K562 (cell line): Measurements from ENCODE around the gene PPP1R13B. TPM values are rescaled to one million over a fixed set of nuclear protein-coding genes. Genes with fewer than 3 reads are reported as not detected.
A peak's percentile ranks its signal among the peaks of the same experiment; 100 is the strongest.

Experiments
- ATAC-seq: fragments of 200-7000 bp; cut with Tn5 transposase; 3 replicates; pipeline ENCODE4 v1.9.1; 2020; ENCODE audit warnings: moderate library complexity
- BruUV-seq: library from RNA; stranded (reverse); fragments of 400-500 nt; replicated peaks from 2 replicates; lab custom pipeline; 2021; lab: Mats Ljungman, UMichigan
- CTCF ChIA-PET: fragments of 300-600 bp; formaldehyde crosslinking; extraction: SDS; loops from one replicate; lab custom pipeline; 2021; ENCODE audit warnings: low intra/inter-chr PET ratio; lab: Yijun Ruan, JAX
- POLR2A ChIA-PET: fragments of 300-600, 350-650 bp; sonication (Branson Sonifier 250); formaldehyde crosslinking; extraction: SDS; loops from one replicate; lab custom pipeline; 2021; ENCODE audit warnings: antibody characterized with exemption, inconsistent platforms; lab: Yijun Ruan, JAX
- DNase-seq, 4 experiments: peaks; one replicate each; pipeline versions ENCODE4 v3.0.0 to v3.0.0-alpha.2; 2011 to 2018; ENCODE audit warnings: low spot score in 3 of 4, mixed read lengths in 3 of 4; ENCODE audit errors: extremely low read depth in 1 of 4
- FAIRE-seq: peaks from 2 replicates; lab custom pipeline; 2011; peaks lifted over from hg19 to GRCh38; lab: Jason Lieb, UNC
- H2AFZ ChIP-seq: 2 replicates; pipeline ENCODE4 v1.6.0; 2011; ENCODE audit warnings: low read depth, low read length, control low read depth, inconsistent platforms
- H3K27ac ChIP-seq: fragments of 200-600 bp; 3 replicates; pipeline ENCODE4 v1.8.0; 2011; ENCODE audit warnings: low read depth, mild to moderate bottlenecking, control low read depth, inconsistent platforms, low read length, moderate library complexity, mixed read lengths; ENCODE audit errors: extremely low read depth
- H3K27me3 ChIP-seq, 2 experiments: fragments of 300-600 bp in 1 of 2; 2 replicates in 1 of 2; 3 replicates in 1 of 2; pipeline versions ENCODE4 v1.6.0 to v1.8.0; 2011; ENCODE audit warnings: inconsistent platforms in 2 of 2, low read length in 2 of 2, mild to moderate bottlenecking in 1 of 2, mixed read lengths in 1 of 2, moderate library complexity in 1 of 2; ENCODE audit not compliant: control insufficient read depth in 2 of 2, insufficient read depth in 2 of 2
- H3K36me3 ChIP-seq: fragments of 300-600 bp; 3 replicates; pipeline ENCODE4 v1.8.0; 2011; ENCODE audit warnings: mild to moderate bottlenecking, low read length, inconsistent platforms; ENCODE audit not compliant: control insufficient read depth, insufficient read depth
- H3K4me1 ChIP-seq, 2 experiments: fragments of 200-600 bp in 1 of 2; replicated peaks in 1 of 2; 2 replicates in 1 of 2; 3 replicates in 1 of 2; pipeline versions ENCODE4 v1.5.1 to v1.8.0; 2011; ENCODE audit warnings: inconsistent platforms in 2 of 2, low read length in 2 of 2, mild to moderate bottlenecking in 1 of 2, mixed read lengths in 1 of 2, moderate library complexity in 1 of 2; ENCODE audit not compliant: control insufficient read depth in 2 of 2, insufficient read depth in 2 of 2
- H3K4me2 ChIP-seq: 2 replicates; pipeline ENCODE4 v1.6.1; 2011; ENCODE audit warnings: low read length, control low read depth, inconsistent platforms, mixed read lengths; ENCODE audit not compliant: insufficient read depth
- H3K4me3 ChIP-seq: fragments of 200-600 bp; sonication (generic), shearing (Covaris generic); 2 replicates; pipeline ENCODE4 v1.5.1; 2016; ENCODE audit warnings: control low read depth, inconsistent platforms
- H3K79me2 ChIP-seq: fragments of 200-600 bp; 3 replicates; pipeline ENCODE4 v1.8.0; 2011; ENCODE audit warnings: low read length, inconsistent platforms; ENCODE audit not compliant: control insufficient read depth, insufficient read depth
- H3K9ac ChIP-seq, 2 experiments: 2 replicates each; pipeline versions ENCODE4 v1.6.0 to v1.6.1; 2011; ENCODE audit warnings: low read depth in 2 of 2, low read length in 2 of 2, control low read depth in 1 of 2, inconsistent platforms in 1 of 2, mild to moderate bottlenecking in 1 of 2, mixed read lengths in 1 of 2; ENCODE audit not compliant: insufficient read depth in 1 of 2
- H3K9me1 ChIP-seq: one replicate; pipeline ENCODE4 v1.6.0; 2011; ENCODE audit warnings: inconsistent platforms, mild to moderate bottlenecking, low read length, moderate library complexity; ENCODE audit not compliant: control insufficient read depth, insufficient read depth
- H3K9me3 ChIP-seq: replicated peaks from 2 replicates; pipeline ENCODE4 v1.5.1; 2011; ENCODE audit warnings: low read depth, low read length, inconsistent platforms; ENCODE audit not compliant: control insufficient read depth, insufficient read depth
- H4K20me1 ChIP-seq: replicated peaks from 2 replicates; pipeline ENCODE4 v1.6.1; 2011; ENCODE audit warnings: low read length, inconsistent platforms, mixed read lengths; ENCODE audit not compliant: control insufficient read depth, insufficient read depth
- ARID3B ChIP-seq: fragments of 250-450 bp; sonication (Bioruptor Pico); IDR thresholded peaks from 2 replicates; pipeline ENCODE4 v1.4.0; 2020; ENCODE audit warnings: borderline replicate concordance
- ATF1 ChIP-seq, 2 experiments: fragments of 450-650 bp in 1 of 2; IDR thresholded peaks; 2 replicates each; pipeline ENCODE4 v1.6.1; 2016; ENCODE audit warnings: missing compliant biosample characterization in 1 of 2, missing genetic modification characterization in 1 of 2
- FOSL1 ChIP-seq: fragments of 200-800 bp; sonication (Bioruptor generic); conservative IDR thresholded peaks from 2 replicates; pipeline ENCODE4 v1.6.1; 2016; ENCODE audit warnings: missing genetic modification characterization, missing compliant biosample characterization
- GATA2 ChIP-seq: sonication (generic); formaldehyde crosslinking; IDR thresholded peaks from 2 replicates; pipeline ENCODE4 v1.4.0; 2020; ENCODE audit warnings: mild to moderate bottlenecking, missing genetic modification reagents
- KLF6 ChIP-seq: fragments of 250-450 bp; sonication (Bioruptor Pico); IDR thresholded peaks from 2 replicates; pipeline ENCODE4 v1.4.0; 2020; ENCODE audit warnings: mild to moderate bottlenecking, moderate library complexity, borderline replicate concordance
- NCOA1 ChIP-seq: fragments of 450-650 bp; IDR thresholded peaks from 2 replicates; pipeline ENCODE4 v1.6.1; 2016; ENCODE audit warnings: low read depth
- NFXL1 ChIP-seq: fragments of 450-650 bp; formaldehyde crosslinking; IDR thresholded peaks from 2 replicates; pipeline ENCODE4 v1.4.0; 2021; ENCODE audit warnings: mild to moderate bottlenecking
- RFX5 ChIP-seq: IDR thresholded peaks from 2 replicates; pipeline ENCODE4 v1.6.1; 2011; ENCODE audit warnings: low read depth, mild to moderate bottlenecking, improper control_type of control experiment, low read length
- SP1 ChIP-seq: sonication (generic); formaldehyde crosslinking; IDR thresholded peaks from 2 replicates; pipeline ENCODE4 v1.8.1; 2022; ENCODE audit warnings: mild to moderate bottlenecking, missing genetic modification reagents
- TFAM ChIP-seq: fragments of 250-450 bp; sonication (Bioruptor Pico); conservative IDR thresholded peaks from 2 replicates; pipeline ENCODE4 v1.5.0; 2021; ENCODE audit warnings: mild to moderate bottlenecking, moderate library complexity
- TFAP4 ChIP-seq: sonication (generic); formaldehyde crosslinking; IDR thresholded peaks from 2 replicates; pipeline ENCODE4 v1.8.0; 2022; ENCODE audit warnings: missing genetic modification reagents, mild to moderate bottlenecking, moderate library complexity, borderline replicate concordance
- TGIF2 ChIP-seq: sonication (generic); formaldehyde crosslinking; IDR thresholded peaks from 2 replicates; pipeline ENCODE4 v1.8.1; 2022; ENCODE audit warnings: mild to moderate bottlenecking, missing genetic modification reagents, moderate library complexity
- WHSC1 ChIP-seq: IDR thresholded peaks from one replicate; pipeline ENCODE4 v1.6.1; 2012; ENCODE audit warnings: low read length, control low read depth, inconsistent platforms
- ZBTB9 ChIP-seq: fragments of 450-650 bp; formaldehyde crosslinking; IDR thresholded peaks from 2 replicates; pipeline ENCODE4 v1.4.0; 2020; ENCODE audit warnings: mild to moderate bottlenecking, moderate library complexity
- WGBS: fragments of 100-300 bp; shearing (Covaris generic); methylation state at CpG from one replicate; pipeline ENCODE4 v1.1.6; 2016; ENCODE audit warnings: low coverage, mixed read lengths; ENCODE audit not compliant: insufficient coverage; ENCODE audit errors: missing lambda C conversion rate; 5-methylcytosine and 5-hydroxymethylcytosine counted together
- in situ Hi-C: fragments of 300-500 bp; cut with MboI; formaldehyde crosslinking; loops from 4 replicates; pipeline ENCODE4 v1.15.0; 2018; ENCODE audit warnings: inconsistent platforms, mixed read lengths
- intact Hi-C: fragments of 100-400 bp; cut with micrococcal nuclease; formaldehyde crosslinking; loops from 2 replicates; pipeline ENCODE4 v1.14.2; 2022
- polyA plus RNA-seq, 8 experiments: library from polyadenylated mRNA; depleted of rRNA in 4 of 8; stranded (reverse) in 5 of 8; unstranded in 3 of 8; fragments of >200 nt; fragmentation: Nextera tagmentation in 2 of 8; fragmentation: Illumina TruSeq in 1 of 8; extraction: Ambion mirVana in 2 of 8; extraction: Trizol in 1 of 8; gene quantifications; 2 replicates each; pipeline versions ENCODE4 v1.2.1 to v1.2.3, GENCODE V29; 2011 to 2014; ENCODE audit warnings: inconsistent platforms in 1 of 8, missing spikeins in 1 of 8
- total RNA-seq, 7 experiments: library from RNA; depleted of rRNA in 6 of 7; stranded (reverse); fragments of >200 nt in 6 of 7; fragmentation: Illumina TruSeq in 2 of 7; extraction: Trizol in 2 of 7; gene quantifications; 2 replicates each; pipeline versions ENCODE4 v1.2.1 to v1.2.3, GENCODE V29; 2011 to 2021; ENCODE audit warnings: low replicate concordance in 1 of 7
- TF ChIP-seq, protein P1 (sequence below): fragments of 250-450 bp; sonication (Bioruptor Pico); IDR thresholded peaks from 2 replicates; pipeline ENCODE4 v1.4.0; 2020
- TF ChIP-seq, protein P2 (sequence below): fragments of 450-650 bp; formaldehyde crosslinking; IDR thresholded peaks from 2 replicates; pipeline ENCODE4 v1.4.0; 2020; ENCODE audit warnings: mild to moderate bottlenecking, moderate library complexity

The PPP1R13B gene
- total and polyA plus RNA-seq, 9 of the 15 experiments (the other 6 are each of a cell fraction or from before 2014, with no cell fraction given) = 0.03 to 1.7 (median 0.15) TPM

- H3K4me1 ChIP-seq = peaks cover 0 to 3% of the 10 kb centered on the region in 2 experiments; a peak in 2 of 5 replicates
- ChIA-PET POLR2A (interaction anchor here (0.9 kb wide), 1 partner anchor 12 kb away, joined by 3 read pairs; no protein-coding TSS in a partner anchor), CTCF (no interaction called here)
- H3K9me1 ChIP-seq = no peaks in the 10 kb centered on the region
- WGBS = 6% methylated on average over 6 of the region's 8 CpGs
- FAIRE-seq (no peak), ATAC-seq (peak; percentile 37; the same call in 1 of the 3 replicates), DNase-seq (no peak)
- no peaks in the 10 kb centered on the region for H3K36me3 ChIP-seq
- H3K9ac ChIP-seq = no peak overlapping the region
- H2AFZ ChIP-seq = no peak overlapping the region
- no peaks in the 10 kb centered on the region; the same call in 1 of the 2 replicates for H4K20me1 ChIP-seq
- H3K9me3 ChIP-seq = no peaks in the 10 kb centered on the region
- H3K27me3 ChIP-seq = peaks cover 2 to 8% of the 10 kb centered on the region in 2 experiments; a peak in 1 of 5 replicates
- no peak overlapping the region for H3K4me2 ChIP-seq
- no peak overlapping the region for H3K27ac ChIP-seq
- in situ Hi-C loops = no loop called here
- no TSS peak for BruUV-seq
- no peaks in the 10 kb centered on the region for H3K79me2 ChIP-seq
- H3K4me3 ChIP-seq = no peak overlapping the region
- intact Hi-C loops = no loop called here
- TF ChIP-seq RFX5 (no peak), TGIF2 (CRISPR knock-in tag) (no peak), FOSL1 (tag) (no peak), TFAP4 (CRISPR knock-in tag) (no peak), ARID3B (CRISPR knock-in tag) (no peak), TFAM (CRISPR knock-in tag) (no peak), NFXL1 (CRISPR knock-in tag) (no peak), GATA2 (CRISPR knock-in tag) (no peak), NCOA1 (no peak), SP1 (CRISPR knock-in tag) (no peak), ZBTB9 (no peak), KLF6 (no peak), WHSC1 (no peak), ATF1 (CRISPR knock-in tag; IDR thresholded peaks at IDR 0.05) (no peak), ATF1 (tag; IDR thresholded peaks at IDR 0.05) (no peak)
- TF ChIP-seq, protein P1, sequence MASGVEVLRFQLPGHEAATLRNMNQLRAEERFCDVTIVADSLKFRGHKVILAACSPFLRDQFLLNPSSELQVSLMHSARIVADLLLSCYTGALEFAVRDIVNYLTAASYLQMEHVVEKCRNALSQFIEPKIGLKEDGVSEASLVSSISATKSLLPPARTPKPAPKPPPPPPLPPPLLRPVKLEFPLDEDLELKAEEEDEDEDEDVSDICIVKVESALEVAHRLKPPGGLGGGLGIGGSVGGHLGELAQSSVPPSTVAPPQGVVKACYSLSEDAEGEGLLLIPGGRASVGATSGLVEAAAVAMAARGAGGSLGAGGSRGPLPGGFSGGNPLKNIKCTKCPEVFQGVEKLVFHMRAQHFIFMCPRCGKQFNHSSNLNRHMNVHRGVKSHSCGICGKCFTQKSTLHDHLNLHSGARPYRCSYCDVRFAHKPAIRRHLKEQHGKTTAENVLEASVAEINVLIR (CRISPR knock-in tag) = no peak
- TF ChIP-seq, protein P2, sequence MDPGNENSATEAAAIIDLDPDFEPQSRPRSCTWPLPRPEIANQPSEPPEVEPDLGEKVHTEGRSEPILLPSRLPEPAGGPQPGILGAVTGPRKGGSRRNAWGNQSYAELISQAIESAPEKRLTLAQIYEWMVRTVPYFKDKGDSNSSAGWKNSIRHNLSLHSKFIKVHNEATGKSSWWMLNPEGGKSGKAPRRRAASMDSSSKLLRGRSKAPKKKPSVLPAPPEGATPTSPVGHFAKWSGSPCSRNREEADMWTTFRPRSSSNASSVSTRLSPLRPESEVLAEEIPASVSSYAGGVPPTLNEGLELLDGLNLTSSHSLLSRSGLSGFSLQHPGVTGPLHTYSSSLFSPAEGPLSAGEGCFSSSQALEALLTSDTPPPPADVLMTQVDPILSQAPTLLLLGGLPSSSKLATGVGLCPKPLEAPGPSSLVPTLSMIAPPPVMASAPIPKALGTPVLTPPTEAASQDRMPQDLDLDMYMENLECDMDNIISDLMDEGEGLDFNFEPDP (CRISPR knock-in tag) = no peak
Observed at GRCh38 chr14:103758059-103758776, 89.2 kb downstream of the PPP1R13B start.
